Gastroesophageal sphincter (tissue), 4 donors: ENCODE measurements around the gene CCNC. TPM values are rescaled to one million over a fixed set of nuclear protein-coding genes. Genes with fewer than 3 reads are reported as not detected.

Experiments
- ATAC-seq: fragments of 150-250 bp; one replicate; pipeline ENCODE4 v1.9.1; 2016; ENCODE audit warnings: mild to moderate bottlenecking, moderate library complexity
- H3K27ac ChIP-seq, 4 donors: fragments of 200-600 bp; sonication (generic) in 3 of 4; 1 replicate in 3 of 4; 2 replicates in 1 of 4; pipeline ENCODE4 v1.5.1; 2016 to 2019
- H3K27me3 ChIP-seq: fragments of 200-600 bp; sonication (generic); one replicate; pipeline ENCODE4 v1.5.1; 2019
- H3K36me3 ChIP-seq, 2 donors: fragments of 200-600 bp; sonication (generic); one replicate each; pipeline ENCODE4 v1.5.1; 2019; ENCODE audit warnings: control low read depth in 1 of 2
- H3K4me1 ChIP-seq, 3 donors: fragments of 200-600 bp; sonication (generic); 1 replicate in 2 of 3; 2 replicates in 1 of 3; pipeline ENCODE4 v1.5.1; 2016 to 2019; ENCODE audit warnings: control low read depth in 2 of 3
- H3K4me3 ChIP-seq, 2 donors: fragments of 200-600 bp; sonication (generic); one replicate each; pipeline ENCODE4 v1.5.1; 2019; ENCODE audit warnings: mild to moderate bottlenecking in 1 of 2, moderate library complexity in 1 of 2
- H3K9me3 ChIP-seq, 3 donors: fragments of 200-600 bp; sonication (generic); one replicate each; pipeline ENCODE4 v1.5.1; 2017 to 2019; ENCODE audit warnings: control low read depth in 2 of 3
- CTCF ChIP-seq, 4 experiments: fragments of 200-600 bp in 2 of 4; fragments of 450-650 bp in 2 of 4; sonication (generic) in 1 of 4; IDR thresholded peaks; one replicate each; pipeline ENCODE4 v1.5.1; 2017 to 2019; ENCODE audit warnings: antibody characterized with exemption in 4 of 4, mild to moderate bottlenecking in 2 of 4, moderate library complexity in 2 of 4
- EP300 ChIP-seq: sonication (generic); formaldehyde crosslinking; IDR thresholded peaks from one replicate; pipeline ENCODE4 v1.6.1; 2017; ENCODE audit warnings: antibody characterized with exemption, mild to moderate bottlenecking
- POLR2A ChIP-seq, 2 donors: fragments of 450-650 bp; IDR thresholded peaks; one replicate each; pipeline ENCODE4 v1.6.1; 2017; ENCODE audit warnings: antibody characterized with exemption in 2 of 2, mild to moderate bottlenecking in 2 of 2, moderate library complexity in 1 of 2
- POLR2AphosphoS5 ChIP-seq: sonication (generic); formaldehyde crosslinking; IDR thresholded peaks from one replicate; pipeline ENCODE4 v1.6.1; 2017; ENCODE audit warnings: antibody characterized with exemption
- WGBS, 2 donors: methylation state at CpG; one replicate each; pipeline ENCODE4 v1.1.5; 2018; ENCODE audit warnings: low coverage in 1 of 2; 5-methylcytosine and 5-hydroxymethylcytosine counted together
- small RNA-seq, 4 donors: library from RNA; depleted of rRNA; stranded (forward); fragments of <200 nt; gene quantifications; one replicate each; pipeline ENCODE3, GENCODE V24; 2016
- total RNA-seq, 4 donors: library from RNA; depleted of rRNA; stranded (reverse); fragments of >200 nt; gene quantifications; one replicate each; pipeline ENCODE4 v1.1.0, GENCODE V29; 2016

Gene CCNC
- total RNA-seq, 4 donors from 2014 or later = 31.6 to 66.2 (median 40.4) TPM

GRCh38 chr6:99501762-99502161 is 66.7 kb downstream of the CCNC start:
- no peak for ATAC-seq
- Histone ChIP-seq H3K4me1 (no peaks in the 10 kb centered on the region), H3K27me3 (no peaks in the 10 kb centered on the region), H3K27ac (no peak overlapping the region), H3K36me3 (peaks cover 0 to 70% of the 10 kb centered on the region in 2 donors), H3K9me3 (no peaks in the 10 kb centered on the region), H3K4me3 (no peak overlapping the region)
- 71 to 78% methylated on average over 1 to 2 of the region's 2 CpGs for WGBS, 2 donors
- TF ChIP-seq POLR2AphosphoS5 (no peak), EP300 (no peak), CTCF (IDR thresholded peaks at IDR 0.05) (no peak), POLR2A (IDR thresholded peaks at IDR 0.05) (no peak)

- WGBS, 2 donors = 33 to 42% methylated on average over 1 of the region's 1 CpG
- TF ChIP-seq EP300 (no peak), POLR2AphosphoS5 (no peak), POLR2A (IDR thresholded peaks at IDR 0.05) (no peak), CTCF (IDR thresholded peaks at IDR 0.05) (no peak)
- Histone ChIP-seq H3K9me3 (no peaks in the 10 kb centered on the region), H3K36me3 (peaks cover 0 to 63% of the 10 kb centered on the region in 2 donors), H3K27me3 (no peaks in the 10 kb centered on the region), H3K4me1 (no peaks in the 10 kb centered on the region), H3K4me3 (no peak overlapping the region), H3K27ac (no peak overlapping the region)
- no peak for ATAC-seq
Observed at GRCh38 chr6:99498421-99498820, 70.0 kb downstream of the CCNC start.

- ATAC-seq = no peak
- WGBS, 2 donors = 80 to 100% methylated on average over 1 of the region's 1 CpG
- Histone ChIP-seq H3K9me3 (no peaks in the 10 kb centered on the region), H3K27ac (no peak overlapping the region), H3K4me3 (no peak overlapping the region), H3K36me3 (peaks cover 0 to 43% of the 10 kb centered on the region in 2 donors), H3K4me1 (peaks cover 0 to 8% (median 0%) of the 10 kb centered on the region in 3 donors), H3K27me3 (no peaks in the 10 kb centered on the region)
- TF ChIP-seq EP300 (no peak), POLR2AphosphoS5 (no peak), CTCF (IDR thresholded peaks at IDR 0.05) (no peak), POLR2A (IDR thresholded peaks at IDR 0.05) (no peak)
Observed at GRCh38 chr6:99495466-99495865, 73.0 kb downstream of the CCNC start.

Small RNAs within 50 kb of the gene (small RNA-seq; reads per million reads assigned to genes)
- gene RF00019 = 0 reads per million in 4 donors

Other genes starting within 250 kb of the CCNC start
- gene FAXC, start 219.0 kb downstream of the CCNC start, total RNA-seq = 10 to 100 TPM; 18.4 to 48.4 (median 22.6) TPM
- gene COQ3, start 174.5 kb downstream of the CCNC start, total RNA-seq = 10 to 100 TPM in 2 of 4 donors, 1 to 10 TPM in 2; 3.2 to 13.4 (median 7.8) TPM
- gene PNISR, start 143.4 kb downstream of the CCNC start, total RNA-seq = 100 to 1,000 TPM in 2 of 4 donors, 10 to 100 TPM in 2; 34.9 to 273 (median 87.9) TPM
- gene USP45, start 53.2 kb downstream of the CCNC start, total RNA-seq = 10 to 100 TPM; 11.2 to 18.6 (median 15.0) TPM
- gene PRDM13, start 38.2 kb upstream of the CCNC start, total RNA-seq = not detected